ENCODE results near the gene ADAMTS15. TPM values are rescaled to one million over a fixed set of nuclear protein-coding genes. Genes with fewer than 3 reads are reported as not detected.
A peak's percentile ranks its signal among the peaks of the same experiment; 100 is the strongest.

ADAMTS15 gene
- total RNA-seq, 4 donors from 2014 or later, result 2.5 to 11.1 (median 5.1) TPM

- 74% methylated on average over 4 of the region's 4 CpGs for WGBS, 2 donors
Measured at GRCh38 chr11:130515829-130516553, 67.5 kb downstream of the ADAMTS15 start.

GRCh38 chr11:130516554-130517505 lies 68.4 kb downstream of the ADAMTS15 start:
- WGBS, 2 donors, result 91 to 92% methylated on average over 10 of the region's 10 CpGs
- no peak for DNase-seq (ENCODE audit: low spot score in 2 of 2)
- no peak for TF ChIP-seq CTCF (IDR thresholded peaks at IDR 0.05)
- TF ChIP-seq POLR2A (IDR thresholded peaks at IDR 0.05), result no peak
- no peak overlapping the region for H3K4me3 ChIP-seq (ENCODE audit: low read depth, poor library complexity, severe bottlenecking)
- intact Hi-C loops (cut with DNase I; ENCODE audit: low total_unique reads), result no loop called here

More at GRCh38 chr11:130515829-130516553, 67.5 kb downstream of the ADAMTS15 start:
- intact Hi-C loops (cut with DNase I; ENCODE audit: low total_unique reads), result no loop called here
- TF ChIP-seq CTCF (IDR thresholded peaks at IDR 0.05) (no peak), POLR2A (IDR thresholded peaks at IDR 0.05) (no peak)
- H3K4me3 ChIP-seq (ENCODE audit: low read depth, poor library complexity, severe bottlenecking), result no peak overlapping the region
- DNase-seq (ENCODE audit: low spot score in 2 of 2), result no peak

- intact Hi-C loops (cut with DNase I; ENCODE audit: low total_unique reads), result no loop called here
- H3K4me3 ChIP-seq (ENCODE audit: low read depth, poor library complexity, severe bottlenecking), result no peak overlapping the region
- TF ChIP-seq POLR2A (IDR thresholded peaks at IDR 0.05) (no peak), CTCF (IDR thresholded peaks at IDR 0.05) (no peak)
- DNase-seq (ENCODE audit: low spot score in 2 of 2), result no peak
- 89 to 93% methylated on average over 4 of the region's 4 CpGs for WGBS, 2 donors
Measured at GRCh38 chr11:130518164-130518680, 69.8 kb downstream of the ADAMTS15 start.

- peak in 1 of 2 donors; percentile 75 for DNase-seq (ENCODE audit: low spot score in 2 of 2)
- WGBS, 2 donors, result 87 to 88% methylated on average over 11 of the region's 11 CpGs
- H3K4me3 ChIP-seq (ENCODE audit: low read depth, poor library complexity, severe bottlenecking), result no peak overlapping the region
- intact Hi-C loops (cut with DNase I; ENCODE audit: low total_unique reads), result no loop called here
- TF ChIP-seq CTCF (IDR thresholded peaks at IDR 0.05) (no peak), POLR2A (IDR thresholded peaks at IDR 0.05) (no peak)
Measured at GRCh38 chr11:130519128-130519932, 70.9 kb downstream of the ADAMTS15 start.

GRCh38 chr11:130520271-130520671 lies 71.8 kb downstream of the ADAMTS15 start:
- DNase-seq (ENCODE audit: low spot score in 2 of 2), result peak in 1 of 2 donors; percentile 38
- WGBS, 2 donors, result 55 to 68% methylated on average over 6 to 7 of the region's 7 CpGs
- intact Hi-C loops (cut with DNase I; ENCODE audit: low total_unique reads), result no loop called here
- no peak for TF ChIP-seq CTCF (IDR thresholded peaks at IDR 0.05)
- no peak for TF ChIP-seq POLR2A (IDR thresholded peaks at IDR 0.05)
- H3K4me3 ChIP-seq (ENCODE audit: low read depth, poor library complexity, severe bottlenecking), result no peak overlapping the region

All from lower leg skin (tissue), 4 donors.